ENCODE measurements around the gene NR2E3.

DNA sequence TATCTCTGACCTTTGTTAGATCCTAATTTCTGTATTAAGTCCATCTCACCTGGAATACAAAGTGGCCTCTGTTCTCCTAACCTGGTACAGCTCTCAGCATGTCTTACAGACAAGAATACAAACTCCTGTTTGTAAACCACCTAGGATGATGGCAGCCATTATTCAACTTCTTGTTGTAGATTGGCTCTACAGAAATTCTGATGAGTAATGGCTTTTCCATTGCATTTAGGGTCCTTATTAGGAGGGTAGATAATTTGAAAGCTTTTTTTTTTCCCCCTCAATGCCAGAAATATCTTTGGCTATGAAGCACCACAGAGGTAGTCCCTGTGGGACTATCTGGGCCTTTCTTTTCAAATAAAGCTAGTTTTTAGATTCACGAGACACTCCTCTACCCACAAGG lies 9.8 kb downstream of the NR2E3 start:
- TF ChIP-seq, protein P1, sequence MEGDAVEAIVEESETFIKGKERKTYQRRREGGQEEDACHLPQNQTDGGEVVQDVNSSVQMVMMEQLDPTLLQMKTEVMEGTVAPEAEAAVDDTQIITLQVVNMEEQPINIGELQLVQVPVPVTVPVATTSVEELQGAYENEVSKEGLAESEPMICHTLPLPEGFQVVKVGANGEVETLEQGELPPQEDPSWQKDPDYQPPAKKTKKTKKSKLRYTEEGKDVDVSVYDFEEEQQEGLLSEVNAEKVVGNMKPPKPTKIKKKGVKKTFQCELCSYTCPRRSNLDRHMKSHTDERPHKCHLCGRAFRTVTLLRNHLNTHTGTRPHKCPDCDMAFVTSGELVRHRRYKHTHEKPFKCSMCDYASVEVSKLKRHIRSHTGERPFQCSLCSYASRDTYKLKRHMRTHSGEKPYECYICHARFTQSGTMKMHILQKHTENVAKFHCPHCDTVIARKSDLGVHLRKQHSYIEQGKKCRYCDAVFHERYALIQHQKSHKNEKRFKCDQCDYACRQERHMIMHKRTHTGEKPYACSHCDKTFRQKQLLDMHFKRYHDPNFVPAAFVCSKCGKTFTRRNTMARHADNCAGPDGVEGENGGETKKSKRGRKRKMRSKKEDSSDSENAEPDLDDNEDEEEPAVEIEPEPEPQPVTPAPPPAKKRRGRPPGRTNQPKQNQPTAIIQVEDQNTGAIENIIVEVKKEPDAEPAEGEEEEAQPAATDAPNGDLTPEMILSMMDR (IDR thresholded peaks at IDR 0.05) = no peak
- TF ChIP-seq POLR2A (IDR thresholded peaks at IDR 0.05) = no peak
